Parathyroid adenoma (tissue), 2 donors: ENCODE results near the gene TF.

ENCODE experiments used
- H2AFZ ChIP-seq: fragments of 300-600 bp; sonication (generic); one replicate; pipeline ENCODE4 v1.7.0; 2017; ENCODE audit warnings: antibody characterized with exemption, mild to moderate bottlenecking
- H3K27ac ChIP-seq: fragments of 300-600 bp; sonication (generic); one replicate; pipeline ENCODE4 v1.7.0; 2017
- H3K27me3 ChIP-seq: fragments of 300-600 bp; sonication (generic); one replicate; pipeline ENCODE4 v1.7.0; 2017; ENCODE audit warnings: low read length; ENCODE audit not compliant: control insufficient read depth, insufficient read depth
- H3K36me3 ChIP-seq: fragments of 300-600 bp; sonication (generic); one replicate; pipeline ENCODE4 v1.7.0; 2017; ENCODE audit warnings: low read length; ENCODE audit not compliant: control insufficient read depth, insufficient read depth
- H3K4me1 ChIP-seq: fragments of 300-600 bp; sonication (generic); one replicate; pipeline ENCODE4 v1.7.0; 2017; ENCODE audit warnings: control low read depth
- H3K4me2 ChIP-seq: fragments of 300-600 bp; sonication (generic); one replicate; pipeline ENCODE4 v1.7.0; 2017; ENCODE audit warnings: low read length
- H3K4me3 ChIP-seq: fragments of 300-600 bp; sonication (generic); one replicate; pipeline ENCODE4 v1.7.0; 2017; ENCODE audit warnings: low read depth, low read length
- H3K79me2 ChIP-seq: fragments of 300-600 bp; sonication (generic); one replicate; pipeline ENCODE4 v1.7.0; 2017; ENCODE audit warnings: control low read depth
- H3K9ac ChIP-seq: fragments of 300-600 bp; sonication (generic); one replicate; pipeline ENCODE4 v1.7.0; 2017; ENCODE audit warnings: mild to moderate bottlenecking
- H3K9me3 ChIP-seq: fragments of 300-600 bp; sonication (generic); one replicate; pipeline ENCODE4 v1.7.0; 2017; ENCODE audit warnings: low read length; ENCODE audit not compliant: control insufficient read depth
- TF ChIP-seq, protein P1 (sequence below): fragments of 300-600 bp; sonication (generic); IDR thresholded peaks from one replicate; pipeline ENCODE4 v1.7.0; 2017; ENCODE audit warnings: antibody characterized with exemption, mild to moderate bottlenecking
- donor health status: primary hyperparathyroidism.

TF gene

DNA sequence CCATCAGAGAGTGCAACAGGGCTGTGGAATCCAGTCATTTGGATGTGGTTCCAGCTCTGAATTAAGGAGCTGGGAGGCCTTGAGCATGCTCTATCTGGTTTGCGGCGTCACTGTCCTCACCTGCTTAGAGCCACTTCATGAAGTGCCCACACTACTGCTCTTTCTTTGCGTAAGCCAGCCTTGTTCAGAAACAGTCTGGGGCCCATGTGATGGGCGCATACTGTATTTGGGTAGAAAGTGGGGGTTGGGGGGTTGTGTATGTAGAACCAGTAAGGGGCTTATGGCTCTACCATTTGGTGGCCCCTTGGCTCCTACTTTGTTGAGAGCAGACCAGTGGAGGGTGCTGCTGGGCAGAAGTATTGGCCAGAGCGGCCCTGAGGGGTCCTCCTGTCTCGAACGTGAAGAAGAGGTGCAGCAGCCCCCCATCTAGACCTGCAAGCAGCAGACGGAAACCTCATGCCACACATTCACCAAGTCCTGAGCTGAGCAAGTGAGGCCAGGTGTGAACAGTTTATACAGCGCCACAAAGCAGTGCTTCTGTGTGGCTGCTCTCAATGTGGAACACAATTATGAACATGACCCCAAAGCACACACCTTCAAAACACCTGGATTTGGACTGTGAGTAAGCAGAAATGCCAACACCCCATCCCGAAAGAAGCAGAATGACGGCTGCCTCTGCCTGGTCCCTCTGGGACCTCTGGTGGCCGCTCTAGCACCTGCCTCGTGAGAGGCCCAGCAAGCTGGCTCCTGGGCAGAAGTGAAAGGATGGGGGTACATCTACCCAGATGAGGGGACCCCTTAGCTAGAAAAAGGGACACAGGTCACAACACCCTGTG, 86.0 kb downstream of the TF start:
- no peaks in the 10 kb centered on the region for H3K36me3 ChIP-seq
- H3K4me3 ChIP-seq = no peak overlapping the region
- H3K9ac ChIP-seq = no peak overlapping the region
- no peak overlapping the region for H2AFZ ChIP-seq
- TF ChIP-seq, protein P1, sequence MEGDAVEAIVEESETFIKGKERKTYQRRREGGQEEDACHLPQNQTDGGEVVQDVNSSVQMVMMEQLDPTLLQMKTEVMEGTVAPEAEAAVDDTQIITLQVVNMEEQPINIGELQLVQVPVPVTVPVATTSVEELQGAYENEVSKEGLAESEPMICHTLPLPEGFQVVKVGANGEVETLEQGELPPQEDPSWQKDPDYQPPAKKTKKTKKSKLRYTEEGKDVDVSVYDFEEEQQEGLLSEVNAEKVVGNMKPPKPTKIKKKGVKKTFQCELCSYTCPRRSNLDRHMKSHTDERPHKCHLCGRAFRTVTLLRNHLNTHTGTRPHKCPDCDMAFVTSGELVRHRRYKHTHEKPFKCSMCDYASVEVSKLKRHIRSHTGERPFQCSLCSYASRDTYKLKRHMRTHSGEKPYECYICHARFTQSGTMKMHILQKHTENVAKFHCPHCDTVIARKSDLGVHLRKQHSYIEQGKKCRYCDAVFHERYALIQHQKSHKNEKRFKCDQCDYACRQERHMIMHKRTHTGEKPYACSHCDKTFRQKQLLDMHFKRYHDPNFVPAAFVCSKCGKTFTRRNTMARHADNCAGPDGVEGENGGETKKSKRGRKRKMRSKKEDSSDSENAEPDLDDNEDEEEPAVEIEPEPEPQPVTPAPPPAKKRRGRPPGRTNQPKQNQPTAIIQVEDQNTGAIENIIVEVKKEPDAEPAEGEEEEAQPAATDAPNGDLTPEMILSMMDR = no peak
- H3K9me3 ChIP-seq = no peaks in the 10 kb centered on the region
- no peak overlapping the region for H3K4me2 ChIP-seq
- H3K4me1 ChIP-seq = no peaks in the 10 kb centered on the region
- no peak overlapping the region for H3K27ac ChIP-seq
- H3K79me2 ChIP-seq = no peaks in the 10 kb centered on the region
- no peaks in the 10 kb centered on the region for H3K27me3 ChIP-seq

DNA sequence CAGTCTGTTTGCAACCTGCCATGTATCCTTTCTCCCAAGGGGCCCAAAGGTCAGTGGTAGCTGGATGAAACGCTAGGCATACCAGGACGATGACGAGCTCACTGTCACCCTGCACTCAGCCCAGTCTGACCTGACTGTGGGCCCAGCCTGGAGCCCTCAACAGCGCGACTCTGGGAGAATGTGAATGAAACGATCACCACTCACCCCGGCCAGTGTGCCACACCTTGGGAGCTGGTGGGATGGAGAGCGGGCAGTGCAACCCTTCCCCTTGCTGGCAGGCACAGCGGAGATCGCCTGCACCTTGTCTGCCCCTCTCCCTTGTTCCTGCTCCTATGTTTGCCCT, 86.6 kb downstream of the TF start:
- TF ChIP-seq, protein P1 = no peak
- H3K4me1 ChIP-seq = no peaks in the 10 kb centered on the region
- no peaks in the 10 kb centered on the region for H3K27me3 ChIP-seq
- no peaks in the 10 kb centered on the region for H3K36me3 ChIP-seq
- no peak overlapping the region for H3K27ac ChIP-seq
- no peaks in the 10 kb centered on the region for H3K79me2 ChIP-seq
- H3K4me3 ChIP-seq = no peak overlapping the region
- no peak overlapping the region for H3K4me2 ChIP-seq
- no peaks in the 10 kb centered on the region for H3K9me3 ChIP-seq
- no peak overlapping the region for H2AFZ ChIP-seq
- H3K9ac ChIP-seq = no peak overlapping the region

DNA sequence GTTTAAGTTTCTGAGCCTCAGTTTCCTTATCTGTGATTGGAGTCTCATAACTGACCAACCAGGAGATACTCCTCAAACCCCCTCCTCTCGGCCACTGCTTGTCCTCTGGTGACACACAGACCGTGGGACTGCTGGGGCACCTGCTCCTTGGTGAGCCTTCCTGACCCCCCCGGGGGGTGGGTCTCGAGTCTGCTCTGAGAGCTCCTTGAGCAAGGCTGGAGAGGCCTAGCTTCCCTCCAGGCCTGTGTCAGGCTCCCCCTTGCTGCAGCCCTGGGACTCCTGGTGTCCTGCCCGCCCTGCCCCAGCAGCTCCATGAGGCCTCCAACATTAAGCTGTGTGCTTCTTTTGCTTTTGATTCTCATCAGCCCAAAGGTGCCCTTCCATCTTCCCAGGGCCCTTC, 87.1 kb downstream of the TF start:
- Histone ChIP-seq H3K4me3 (no peak overlapping the region), H3K36me3 (no peaks in the 10 kb centered on the region), H3K27ac (no peak overlapping the region), H3K9me3 (no peaks in the 10 kb centered on the region), H3K4me1 (no peaks in the 10 kb centered on the region), H3K4me2 (no peak overlapping the region), H2AFZ (no peak overlapping the region), H3K9ac (no peak overlapping the region), H3K79me2 (no peaks in the 10 kb centered on the region), H3K27me3 (no peaks in the 10 kb centered on the region)
- TF ChIP-seq, protein P1 = no peak

DNA sequence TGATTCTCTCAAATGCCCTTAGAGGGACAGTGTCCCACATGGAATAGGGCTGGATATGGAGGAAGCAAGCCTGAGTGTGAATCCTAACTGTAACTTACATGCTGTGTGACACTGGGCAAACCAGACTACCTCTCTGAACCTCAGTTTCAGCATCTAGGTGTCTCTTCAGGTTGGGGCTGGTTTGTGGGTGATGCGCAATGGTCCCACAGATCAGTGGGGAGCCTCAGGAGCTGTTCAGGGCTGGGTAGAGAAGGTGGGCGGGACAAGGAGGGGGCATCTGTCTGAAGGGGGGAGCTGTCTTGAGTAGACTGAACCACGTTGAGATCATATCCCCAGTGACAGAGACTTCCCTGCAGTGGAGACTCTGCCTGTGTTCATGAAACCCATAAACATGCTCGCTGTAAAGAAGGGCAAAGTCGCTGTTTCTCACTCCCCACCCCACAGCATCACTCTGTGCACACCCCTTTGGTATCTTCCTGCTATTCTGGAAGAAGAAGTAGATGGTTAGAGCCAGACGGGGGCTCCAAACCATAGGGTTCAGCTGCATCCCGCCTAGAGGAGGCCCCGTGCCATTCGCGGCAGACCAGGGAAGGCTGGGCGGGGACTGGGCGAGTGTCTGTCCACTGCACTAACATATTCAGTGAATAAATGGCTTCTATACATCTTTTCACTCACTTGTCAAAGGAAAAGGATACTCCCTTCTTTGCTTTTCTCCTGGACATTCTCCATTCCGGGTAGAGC, 87.9 kb downstream of the TF start:
- TF ChIP-seq, protein P1 = no peak
- Histone ChIP-seq H3K27me3 (no peaks in the 10 kb centered on the region), H3K36me3 (no peaks in the 10 kb centered on the region), H3K4me2 (no peak overlapping the region), H3K27ac (no peak overlapping the region), H3K9ac (no peak overlapping the region), H2AFZ (no peak overlapping the region), H3K4me3 (no peak overlapping the region), H3K9me3 (no peaks in the 10 kb centered on the region), H3K4me1 (no peaks in the 10 kb centered on the region), H3K79me2 (no peaks in the 10 kb centered on the region)
